Transverse colon (tissue), 4 donors: ENCODE data around the gene MRPL53. TPM values are rescaled to one million over a fixed set of nuclear protein-coding genes. Genes with fewer than 3 reads are reported as not detected.
"Not testable (repeated sequence)": the region's sequence is repeated elsewhere in the genome, so short reads cannot be mapped to it uniquely, and the experiment has no call there.

Source experiments
- DNase-seq: peaks from one replicate; pipeline ENCODE4 v3.0.0-alpha.2; 2019
- H3K27ac ChIP-seq, 4 donors: fragments of 200-600 bp; sonication (generic); 2 replicates each; pipeline ENCODE4 v1.5.1; 2016 to 2018; ENCODE audit warnings: inconsistent platforms in 4 of 4
- H3K27me3 ChIP-seq: fragments of 200-600 bp; sonication (generic); 2 replicates; pipeline ENCODE4 v1.5.1; 2017; ENCODE audit warnings: inconsistent platforms
- H3K36me3 ChIP-seq, 4 donors: fragments of 200-600 bp; sonication (generic); 2 replicates each; pipeline ENCODE4 v1.5.1; 2017 to 2019; ENCODE audit warnings: inconsistent platforms in 4 of 4
- H3K4me1 ChIP-seq, 4 donors: fragments of 200-600 bp; sonication (generic); 2 replicates each; pipeline ENCODE4 v1.5.1; 2017 to 2020; ENCODE audit warnings: inconsistent platforms in 4 of 4
- H3K4me3 ChIP-seq, 4 donors: fragments of 200-600 bp; sonication (generic); 1 replicate in 1 of 4; 2 replicates in 3 of 4; pipeline versions ENCODE4 v1.5.1 to v1.6.1; 2017 to 2019; ENCODE audit warnings: inconsistent platforms in 4 of 4
- H3K9me3 ChIP-seq, 2 donors: fragments of 200-600 bp; sonication (generic); 2 replicates each; pipeline ENCODE4 v1.5.1; 2017 to 2019; ENCODE audit warnings: inconsistent platforms in 2 of 2
- CTCF ChIP-seq, 5 experiments: fragments of 200-600 bp in 3 of 5; fragments of 450-650 bp in 2 of 5; sonication (generic) in 3 of 5; IDR thresholded peaks; 1 replicate in 2 of 5; 2 replicates in 3 of 5; pipeline ENCODE4 v1.5.1; 2016 to 2017; ENCODE audit warnings: antibody characterized with exemption in 5 of 5, inconsistent platforms in 3 of 5, mild to moderate bottlenecking in 2 of 5, moderate library complexity in 1 of 5
- EP300 ChIP-seq: sonication (generic); formaldehyde crosslinking; IDR thresholded peaks from one replicate; pipeline ENCODE4 v1.6.1; 2017; ENCODE audit warnings: antibody characterized with exemption, low read depth
- POLR2A ChIP-seq: fragments of 450-650 bp; IDR thresholded peaks from one replicate; pipeline ENCODE4 v1.6.1; 2016; ENCODE audit warnings: antibody characterized with exemption, mild to moderate bottlenecking, moderate library complexity
- POLR2AphosphoS5 ChIP-seq, 3 donors: sonication (generic); formaldehyde crosslinking; IDR thresholded peaks; one replicate each; pipeline ENCODE4 v1.6.1; 2016; ENCODE audit warnings: antibody characterized with exemption in 3 of 3
- WGBS, 2 donors: methylation state at CpG; one replicate each; pipeline ENCODE4 v1.1.5; 2018; ENCODE audit warnings: low coverage in 1 of 2; 5-methylcytosine and 5-hydroxymethylcytosine counted together
- in situ Hi-C, 4 donors: fragments of 200-750 bp; cut with MboI; loops; one replicate each; pipeline versions ENCODE4 v1.15.0 to v1.15.1; 2017; ENCODE audit warnings: low sequenced_read_pairs in 3 of 4, low pct_ligation_motif_present in 1 of 4, low pct_unique_long_range_greater_than_20kb in 1 of 4
- intact Hi-C: fragments of 100-400 bp; cut with DNase I; formaldehyde crosslinking; loops from one replicate; pipeline ENCODE4 v1.15.1; 2023; ENCODE audit warnings: low total_unique reads
- total RNA-seq, 4 donors: library from RNA; depleted of rRNA; stranded (reverse); fragments of >200 nt; gene quantifications; one replicate each; pipeline ENCODE4 v1.1.0, GENCODE V29; 2016

Gene MRPL53
- total RNA-seq, 4 donors from 2014 or later: 23.2 to 170 (median 26.3) TPM

GRCh38 chr2:74447230-74447999 lies 25.1 kb downstream of the MRPL53 start:
- H3K27me3 ChIP-seq: peaks cover 3% of the 10 kb centered on the region
- H3K27ac ChIP-seq: no peak overlapping the region
- DNase-seq: no peak
- in situ Hi-C loops (no loop called here), intact Hi-C loops (no loop called here)
- H3K36me3 ChIP-seq: no peaks in the 10 kb centered on the region
- TF ChIP-seq CTCF (IDR thresholded peaks at IDR 0.05) (no peak), POLR2A (no peak), POLR2AphosphoS5 (IDR thresholded peaks at IDR 0.05) (no peak), EP300 (no peak)
- H3K4me3 ChIP-seq: no peak overlapping the region
- 59 to 74% methylated on average over 5 of the region's 5 CpGs for WGBS, 2 donors
- peaks cover 0 to 12% (median 2%) of the 10 kb centered on the region in 4 donors for H3K4me1 ChIP-seq
- H3K9me3 ChIP-seq: no peaks in the 10 kb centered on the region

GRCh38 chr2:74444498-74445318 lies 27.8 kb downstream of the MRPL53 start:
- in situ Hi-C loops: no loop called here
- H3K27ac ChIP-seq: no peak overlapping the region
- WGBS, 2 donors: 33 to 46% methylated on average over 4 to 5 of the region's 5 CpGs

GRCh38 chr2:74442483-74443297 lies 29.8 kb downstream of the MRPL53 start:
- H3K27ac ChIP-seq: peak overlapping the region; percentile 88 to 93 (median 91)
- in situ Hi-C loops, DNase-seq, H3K9me3 ChIP-seq, intact Hi-C loops, H3K36me3 ChIP-seq, H3K27me3 ChIP-seq: not testable (repeated sequence)
- H3K4me1 ChIP-seq: peaks cover 11 to 46% (median 16%) of the 10 kb centered on the region in 4 donors
- peak overlapping the region in 3 of 4 donors; percentile 43 to 58 (median 49) for H3K4me3 ChIP-seq
- 75 to 76% methylated on average over 3 to 16 of the region's 16 CpGs for WGBS, 2 donors

More at GRCh38 chr2:74444498-74445318, 27.8 kb downstream of the MRPL53 start:
- DNase-seq: no peak
- TF ChIP-seq EP300: no peak
- no peak for TF ChIP-seq POLR2AphosphoS5 (IDR thresholded peaks at IDR 0.05)
- no peak for TF ChIP-seq POLR2A
- no peak for TF ChIP-seq CTCF (IDR thresholded peaks at IDR 0.05)
- peaks cover 4 to 33% (median 8%) of the 10 kb centered on the region in 4 donors for H3K4me1 ChIP-seq
- no peak overlapping the region for H3K4me3 ChIP-seq
- peaks cover 9% of the 10 kb centered on the region for H3K27me3 ChIP-seq
- no peaks in the 10 kb centered on the region for H3K9me3 ChIP-seq
- intact Hi-C loops: no loop called here
- no peaks in the 10 kb centered on the region for H3K36me3 ChIP-seq

GRCh38 chr2:74441690-74442482 lies 30.6 kb downstream of the MRPL53 start, which contains the start of gene RTKN:
TSS of gene RTKN (minus strand) at chr2:74441937. CDS start at chr2:74441816, 121 bp downstream.
- TF ChIP-seq EP300 (no peak), CTCF (IDR thresholded peaks at IDR 0.05) (peak in 2 of 5 experiments; percentile 34 to 65), POLR2A (peak; percentile 89), POLR2AphosphoS5 (IDR thresholded peaks at IDR 0.05) (peak; percentile 68 to 94 (median 89))
- DNase-seq: peak; percentile 84
- Histone ChIP-seq H3K4me1 (peaks cover 11 to 52% (median 16%) of the 10 kb centered on the region in 4 donors), H3K4me3 (peak within 1 kb of the TSS; percentile 20 to 58 (median 46)), H3K27me3 (peaks cover 9% of the 10 kb centered on the region), H3K36me3 (no peaks in the 10 kb centered on the region), H3K9me3 (no peaks in the 10 kb centered on the region), H3K27ac (peak within 1 kb of the TSS; percentile 88 to 93 (median 91))
- intact Hi-C loops (no loop called here), in situ Hi-C loops (no loop called here)
- 11 to 19% methylated on average over 5 to 47 of the region's 75 CpGs for WGBS, 2 donors
